CD4-positive, alpha-beta T cell treated with Interferon alpha-2 for 1 hour (primary cell): ENCODE data around the gene IRF6.
A peak's percentile ranks its signal among the peaks of the same experiment; 100 is the strongest.

ENCODE experiments used
- DNase-seq, 2 donors: peaks; one replicate each; pipeline ENCODE4 v3.0.0-alpha.2; 2020 to 2022

IRF6 gene

GRCh38 chr1:209786146-209786545, 19.8 kb downstream of the IRF6 start:
- no peak for DNase-seq

GRCh38 chr1:209785592-209785991, 20.4 kb downstream of the IRF6 start:
- DNase-seq, result no peak

DNA sequence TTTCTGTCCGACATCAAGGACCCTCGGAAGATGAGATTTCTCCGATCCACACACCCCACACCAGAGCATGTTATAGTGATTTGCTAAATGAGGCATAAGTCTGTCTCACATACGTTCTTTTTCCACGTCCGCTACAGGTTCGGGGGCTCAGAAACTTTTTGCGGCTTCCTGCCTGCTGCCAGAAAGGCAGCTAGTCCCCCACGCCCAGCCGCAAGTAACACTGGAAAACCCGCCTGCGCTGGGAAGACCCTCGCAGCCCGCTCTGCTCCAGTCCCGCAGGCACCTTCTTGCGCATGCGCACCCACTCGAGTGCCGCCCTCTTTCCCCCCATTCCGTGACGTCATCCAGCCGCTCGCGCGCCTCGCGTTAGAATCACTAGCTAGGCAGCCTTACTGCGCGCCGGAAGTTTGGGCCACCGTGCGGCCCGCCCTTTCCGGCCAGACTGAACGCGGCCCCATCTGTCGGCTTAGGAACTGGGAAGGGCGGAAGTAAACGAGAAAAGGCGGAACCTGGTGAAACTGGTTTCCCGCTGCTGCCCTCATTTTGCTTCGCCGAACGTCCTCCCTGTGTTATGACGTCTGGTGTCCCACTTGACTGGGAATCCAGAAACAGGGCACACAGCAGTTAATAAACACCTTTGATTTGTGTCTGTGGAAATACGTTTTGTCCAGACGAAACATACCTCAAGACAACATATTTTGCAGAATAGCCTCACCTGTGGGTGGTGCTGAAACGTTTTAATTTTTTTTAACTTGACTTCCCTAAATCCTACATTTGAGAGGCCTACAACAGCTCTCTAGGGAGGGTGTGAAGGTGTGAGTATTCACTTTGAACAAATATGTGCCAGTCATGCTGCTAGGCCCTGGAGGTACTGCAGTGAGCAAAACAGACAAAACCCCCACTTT, 21.4 kb downstream of the IRF6 start, which contains the start of gene C1orf74:
TSS of gene C1orf74 (minus strand) at position 295 of the 905 bp plus-strand sequence. CDS start 925 bp downstream, outside the sequence.
- DNase-seq, result peak; percentile 98

GRCh38 chr1:209783386-209783785, 22.6 kb downstream of the IRF6 start:
- no peak for DNase-seq

DNA sequence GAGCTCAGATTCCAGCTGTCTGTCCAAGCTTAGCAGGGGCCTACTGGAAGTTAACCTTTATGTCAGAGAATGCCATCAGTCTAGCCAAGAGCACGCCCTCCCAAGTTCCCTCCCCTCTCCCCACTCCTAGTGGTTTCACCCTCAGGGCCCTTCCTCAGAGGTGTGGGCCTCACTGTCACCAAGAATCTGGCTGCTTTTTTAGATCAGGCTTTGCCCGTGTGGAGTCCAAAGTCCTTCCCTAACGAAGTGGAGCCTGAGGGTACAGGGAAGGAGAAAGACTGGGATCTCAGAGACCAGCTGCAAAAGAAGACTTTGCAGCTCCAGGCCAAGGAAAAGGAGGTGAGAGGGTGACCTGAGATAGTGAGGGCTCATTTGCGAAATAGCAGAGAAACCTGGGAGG, 25.7 kb downstream of the IRF6 start:
- DNase-seq, result no peak

DNA sequence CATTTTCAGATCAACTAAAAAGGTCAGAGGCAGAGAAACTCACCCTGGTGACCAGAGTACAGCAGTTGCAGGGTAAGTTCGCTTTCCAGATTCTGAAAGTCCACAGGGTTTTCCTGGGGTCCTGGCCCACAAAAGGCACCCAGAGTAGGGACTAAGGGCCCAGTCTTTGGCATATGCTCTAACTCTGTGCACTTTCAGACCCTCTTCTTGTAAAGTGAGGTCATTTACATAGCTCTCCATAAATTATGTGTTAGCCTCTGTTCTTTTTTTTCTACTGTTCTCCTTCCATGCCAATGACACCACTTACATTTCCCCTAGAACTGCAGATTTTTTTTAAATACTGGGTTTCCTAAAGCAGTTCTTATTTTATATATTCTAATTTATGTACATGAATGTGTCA, 27.8 kb downstream of the IRF6 start:
- no peak for DNase-seq

- no peak for DNase-seq
Observed at GRCh38 chr1:209777587-209777986, 28.4 kb downstream of the IRF6 start.

DNA sequence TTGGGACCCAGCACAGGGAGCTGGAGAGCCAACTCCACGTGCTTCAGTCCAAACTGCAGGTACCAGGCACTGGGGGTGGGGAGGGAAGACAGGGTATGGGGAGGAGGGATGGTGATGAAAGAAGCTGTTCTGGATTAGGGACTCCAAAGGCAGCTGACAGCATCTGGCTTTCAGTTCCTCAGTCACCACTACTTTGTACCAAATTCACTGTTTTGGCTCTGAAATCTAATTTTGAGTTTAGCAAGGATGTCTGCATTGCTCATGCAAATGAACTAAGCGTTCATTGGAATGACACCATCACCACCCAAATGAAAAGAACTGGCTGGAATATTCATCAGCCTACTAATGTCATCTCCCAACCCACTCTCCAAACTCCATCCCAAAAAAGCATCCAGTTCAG, 30.3 kb downstream of the IRF6 start:
- no peak for DNase-seq

DNA sequence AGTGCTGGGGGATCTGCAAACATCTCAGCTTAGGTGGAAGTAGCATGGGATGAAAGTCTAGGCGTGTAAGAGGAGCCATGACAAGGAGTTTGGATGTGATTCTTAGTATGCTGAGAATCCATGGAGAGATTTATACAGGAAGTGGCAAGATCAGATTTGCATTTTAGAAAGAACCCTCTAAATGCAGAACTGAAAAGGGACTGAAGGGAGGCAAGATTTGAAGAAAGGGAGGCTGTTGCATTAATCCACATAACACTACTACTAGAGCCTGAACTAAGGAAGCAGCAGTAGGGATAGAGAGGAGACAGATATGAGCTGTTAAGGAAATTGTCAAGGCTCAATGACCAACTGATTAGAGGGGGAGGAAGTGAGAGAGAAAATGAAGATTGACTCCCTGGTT, 31.4 kb downstream of the IRF6 start:
- no peak for DNase-seq

- no peak for DNase-seq
Observed at GRCh38 chr1:209772126-209772525, 33.8 kb downstream of the IRF6 start.

GRCh38 chr1:209770636-209771415, 35.1 kb downstream of the IRF6 start:
- no peak for DNase-seq

GRCh38 chr1:209769971-209770370, 36.0 kb downstream of the IRF6 start:
- DNase-seq, result no peak

- DNase-seq, result peak; percentile 58 to 77
Observed at GRCh38 chr1:209769171-209769904, 36.6 kb downstream of the IRF6 start.

DNA sequence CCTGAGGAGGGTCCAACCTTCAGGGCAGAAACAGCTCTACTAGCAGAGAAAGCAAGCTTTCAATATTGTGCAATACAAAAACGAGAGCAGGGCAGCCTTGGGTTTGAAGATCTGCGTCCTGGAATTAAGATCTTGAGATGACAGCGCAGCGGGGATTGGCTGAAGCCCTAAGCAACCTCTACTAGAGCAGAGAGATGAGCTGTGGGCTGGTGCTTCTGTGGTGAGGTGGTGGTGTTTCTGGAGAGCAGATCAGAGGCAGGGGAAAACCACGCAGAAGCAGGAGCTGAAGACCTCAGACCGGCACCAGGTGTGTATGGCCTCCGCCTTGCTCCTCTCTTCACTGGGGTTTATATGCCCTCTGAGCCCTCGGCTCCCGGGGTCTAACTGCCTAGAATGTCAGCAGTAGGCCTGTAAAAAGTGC, 37.6 kb downstream of the IRF6 start:
- peak; percentile 79 to 86 for DNase-seq

DNA sequence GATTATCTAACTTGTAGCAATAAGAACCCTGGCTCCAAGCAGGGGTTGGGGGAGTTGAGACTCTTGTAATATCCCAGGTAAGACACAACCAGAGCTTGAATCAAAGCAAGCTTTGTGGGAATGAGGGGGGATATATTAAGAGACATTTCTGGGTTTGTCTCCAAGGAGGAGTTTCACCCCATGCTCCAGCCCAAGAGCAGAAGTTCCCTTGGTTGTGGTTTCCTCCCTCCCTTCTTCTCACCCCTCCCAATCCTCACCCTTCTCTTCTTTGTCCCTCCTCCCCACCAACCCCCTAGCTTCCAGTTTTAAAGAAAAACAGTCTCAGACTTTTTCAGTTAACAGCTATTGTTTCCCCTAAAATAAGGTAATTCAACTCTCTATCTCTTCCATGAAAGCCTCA, 38.2 kb downstream of the IRF6 start:
- peak in 1 of 2 donors; percentile 30 for DNase-seq

GRCh38 chr1:209767096-209767495, 38.8 kb downstream of the IRF6 start:
- DNase-seq, result no peak

DNA sequence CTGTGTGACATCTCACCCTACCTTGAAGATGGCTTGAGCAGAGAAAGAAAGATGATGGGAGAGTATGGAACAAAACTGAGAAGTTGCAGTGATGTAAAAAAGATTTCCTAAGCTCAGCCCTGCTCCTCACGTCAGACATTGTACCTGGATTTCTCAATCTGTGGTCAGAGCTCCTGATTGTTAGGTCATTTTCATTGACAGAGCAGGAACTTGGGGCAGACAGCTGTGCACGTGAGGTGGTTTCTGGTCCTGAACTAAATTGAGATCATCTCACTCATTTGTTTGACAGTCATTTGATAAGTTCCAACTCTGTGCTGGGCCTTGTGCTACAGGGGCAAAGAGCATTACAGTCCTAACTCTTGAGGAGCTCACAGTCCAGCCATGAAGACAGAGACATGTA, 39.9 kb downstream of the IRF6 start:
- DNase-seq, result peak in 1 of 2 donors; percentile 23

DNA sequence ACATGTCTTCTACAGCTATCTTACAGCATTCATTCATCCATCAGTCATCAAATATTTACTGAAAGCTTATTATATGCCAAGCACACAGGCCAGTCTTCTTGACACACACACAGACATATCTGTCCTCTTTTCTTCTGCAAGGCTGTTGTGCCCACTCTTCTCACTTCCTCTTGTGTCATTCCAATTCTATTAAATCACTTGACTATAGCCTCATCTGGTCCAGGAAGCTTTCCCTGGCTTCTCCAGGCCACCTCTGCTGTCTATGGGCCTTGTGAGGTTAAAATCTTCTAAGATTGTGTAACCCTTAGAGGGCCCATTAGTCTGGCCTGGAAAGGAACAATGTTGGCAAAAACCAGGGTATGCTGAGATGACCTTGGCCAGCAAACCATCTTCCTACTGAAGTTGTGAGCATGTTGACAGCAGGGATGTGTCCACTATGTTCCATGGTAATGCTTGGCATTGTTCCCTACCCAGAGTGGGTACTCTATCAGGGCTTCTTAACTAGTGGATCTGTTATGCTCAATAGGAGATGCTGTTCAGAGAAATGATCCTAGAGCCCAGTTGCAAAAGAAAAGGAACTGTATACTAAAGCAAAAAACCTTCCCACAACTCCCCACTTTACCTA, 44.8 kb downstream of the IRF6 start:
- DNase-seq, result no peak

DNA sequence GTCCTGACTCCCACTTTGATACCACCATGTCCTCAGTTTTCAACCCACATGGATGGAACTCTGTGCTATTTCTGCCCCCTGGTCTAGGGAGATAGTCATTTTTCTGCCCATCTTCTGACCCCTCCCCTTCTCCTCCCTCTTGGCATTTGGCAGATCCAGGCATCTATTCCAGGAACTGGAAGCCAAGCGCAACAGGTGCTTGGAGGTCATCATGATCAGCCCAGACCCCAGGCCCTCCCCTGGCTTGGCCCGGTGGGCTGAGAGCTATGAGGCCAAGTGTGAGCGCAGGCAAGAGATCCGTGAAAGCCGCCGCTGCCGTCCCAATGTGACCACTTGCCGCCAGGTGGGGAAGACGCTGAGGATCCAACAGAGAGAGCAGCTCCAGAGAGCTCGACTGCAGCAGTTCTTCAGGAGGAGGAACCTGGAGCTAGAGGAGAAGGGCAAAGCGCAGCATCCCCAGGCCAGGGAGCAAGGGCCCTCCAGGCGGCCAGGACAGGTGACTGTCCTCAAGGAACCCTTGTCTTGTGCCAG, 46.0 kb downstream of the IRF6 start:
- DNase-seq, result no peak

GRCh38 chr1:209758400-209758799, 47.5 kb downstream of the IRF6 start:
- DNase-seq, result no peak

GRCh38 chr1:209756615-209757445, 49.1 kb downstream of the IRF6 start:
- DNase-seq, result peak; percentile 50 to 53
